ENCODE measurements around the gene TCF19. TPM values are rescaled to one million over a fixed set of nuclear protein-coding genes. Genes with fewer than 3 reads are reported as not detected.

The TCF19 gene
- total RNA-seq, 3 donors from 2014 or later = 5.3 to 13.2 (median 7.3) TPM

- no peak within 1 kb of the TSS for H3K4me3 ChIP-seq
- no peaks in the 10 kb centered on the region for H3K36me3 ChIP-seq (ENCODE audit: low read depth)
- DNase-seq = peak; percentile 69 to 84 (median 77)
- peaks cover 13% of the 10 kb centered on the region for H3K4me1 ChIP-seq (ENCODE audit: low read depth)
- no peak for TF ChIP-seq CTCF (IDR thresholded peaks at IDR 0.05)
- peak; percentile 94 for ATAC-seq
- intact Hi-C loops (cut with DNase I, micrococcal nuclease) = no loop called here
- H3K9me3 ChIP-seq = no peaks in the 10 kb centered on the region
Measured at GRCh38 chr6:31114541-31114878, 43.9 kb upstream of the TCF19 start, which contains the start of gene PSORS1C1. Gene PSORS1C1 (plus strand): TSS chr6:31114800. CDS start chr6:31129633, 14,833 bp downstream.

- H3K9me3 ChIP-seq = no peaks in the 10 kb centered on the region
- DNase-seq (no peak), ATAC-seq (peak; percentile 62)
- no peaks in the 10 kb centered on the region for H3K36me3 ChIP-seq (ENCODE audit: low read depth)
- peaks cover 13% of the 10 kb centered on the region for H3K4me1 ChIP-seq (ENCODE audit: low read depth)
- no peak for TF ChIP-seq CTCF (IDR thresholded peaks at IDR 0.05)
- intact Hi-C loops (cut with DNase I, micrococcal nuclease) = no loop called here
- no peak overlapping the region for H3K4me3 ChIP-seq
Measured at GRCh38 chr6:31114970-31115849, 43.2 kb upstream of the TCF19 start.

GRCh38 chr6:31115941-31116560, 42.3 kb upstream of the TCF19 start:
- DNase-seq = no peak
- no peak overlapping the region for H3K4me3 ChIP-seq

GRCh38 chr6:31116661-31117385, 41.6 kb upstream of the TCF19 start:
- no peak for ATAC-seq

More at GRCh38 chr6:31115941-31116560, 42.3 kb upstream of the TCF19 start:
- intact Hi-C loops (cut with DNase I, micrococcal nuclease) = no loop called here
- no peak for TF ChIP-seq CTCF (IDR thresholded peaks at IDR 0.05)
- ATAC-seq = no peak
- peaks cover 13% of the 10 kb centered on the region for H3K4me1 ChIP-seq (ENCODE audit: low read depth)
- no peaks in the 10 kb centered on the region for H3K9me3 ChIP-seq
- no peaks in the 10 kb centered on the region for H3K36me3 ChIP-seq (ENCODE audit: low read depth)

More at GRCh38 chr6:31116661-31117385, 41.6 kb upstream of the TCF19 start:
- Histone ChIP-seq H3K9me3 (no peaks in the 10 kb centered on the region), H3K36me3 (ENCODE audit: low read depth) (no peaks in the 10 kb centered on the region), H3K4me3 (no peak overlapping the region), H3K4me1 (ENCODE audit: low read depth) (peaks cover 13% of the 10 kb centered on the region)
- no peak for TF ChIP-seq CTCF (IDR thresholded peaks at IDR 0.05)
- intact Hi-C loops (cut with DNase I, micrococcal nuclease) = no loop called here
- DNase-seq = no peak

All from mucosa of descending colon (tissue), 3 donors.